ENCODE data around the gene HOXA9. TPM values are rescaled to one million over a fixed set of nuclear protein-coding genes. Genes with fewer than 3 reads are reported as not detected.
A peak's percentile ranks its signal among the peaks of the same experiment; 100 is the strongest.

HOXA9 gene
- total RNA-seq, 1 donor from 2014 or later, result not detected

GRCh38 chr7:27189295-27189996, 24.1 kb upstream of the HOXA9 start:
- DNase-seq (ENCODE audit: low spot score), result no peak
- intact Hi-C loops (cut with micrococcal nuclease), result no loop called here
- H3K9me3 Mint-ChIP-seq, result no peaks in the 10 kb centered on the region
- H3K27ac Mint-ChIP-seq, result no peak overlapping the region
- H3K27me3 Mint-ChIP-seq (ENCODE audit: low read depth), result peaks cover 91% of the 10 kb centered on the region
- H3K4me1 Mint-ChIP-seq (ENCODE audit: low read depth), result peaks cover 14% of the 10 kb centered on the region
- H3K4me3 Mint-ChIP-seq (ENCODE audit: low read depth), result no peak overlapping the region
- H3K36me3 Mint-ChIP-seq (ENCODE audit: low read depth), result no peaks in the 10 kb centered on the region

GRCh38 chr7:27188386-27189294, 23.3 kb upstream of the HOXA9 start:
- Mint-ChIP-seq H3K27me3 (ENCODE audit: low read depth) (peaks cover 87% of the 10 kb centered on the region), H3K27ac (no peak overlapping the region), H3K4me1 (ENCODE audit: low read depth) (peaks cover 14% of the 10 kb centered on the region), H3K36me3 (ENCODE audit: low read depth) (no peaks in the 10 kb centered on the region), H3K4me3 (ENCODE audit: low read depth) (peak overlapping the region; percentile 42), H3K9me3 (no peaks in the 10 kb centered on the region)
- intact Hi-C loops (cut with micrococcal nuclease), result loop anchor here (1.0 kb wide), 1 partner anchor 16 kb away; no protein-coding TSS in a partner anchor
- no peak for DNase-seq (ENCODE audit: low spot score)

GRCh38 chr7:27187475-27188385, 22.4 kb upstream of the HOXA9 start:
- H3K36me3 Mint-ChIP-seq (ENCODE audit: low read depth), result no peaks in the 10 kb centered on the region
- H3K4me3 Mint-ChIP-seq (ENCODE audit: low read depth), result no peak overlapping the region
- no peak overlapping the region for H3K27ac Mint-ChIP-seq
- peaks cover 14% of the 10 kb centered on the region for H3K4me1 Mint-ChIP-seq (ENCODE audit: low read depth)
- no peak for DNase-seq (ENCODE audit: low spot score)
- no peaks in the 10 kb centered on the region for H3K9me3 Mint-ChIP-seq
- H3K27me3 Mint-ChIP-seq (ENCODE audit: low read depth), result peaks cover 84% of the 10 kb centered on the region
- intact Hi-C loops (cut with micrococcal nuclease), result loop anchor here (1.0 to 2.0 kb wide), 2 partner anchors 13 to 15 kb away; partner anchors contain the start of gene HOXA13

DNA sequence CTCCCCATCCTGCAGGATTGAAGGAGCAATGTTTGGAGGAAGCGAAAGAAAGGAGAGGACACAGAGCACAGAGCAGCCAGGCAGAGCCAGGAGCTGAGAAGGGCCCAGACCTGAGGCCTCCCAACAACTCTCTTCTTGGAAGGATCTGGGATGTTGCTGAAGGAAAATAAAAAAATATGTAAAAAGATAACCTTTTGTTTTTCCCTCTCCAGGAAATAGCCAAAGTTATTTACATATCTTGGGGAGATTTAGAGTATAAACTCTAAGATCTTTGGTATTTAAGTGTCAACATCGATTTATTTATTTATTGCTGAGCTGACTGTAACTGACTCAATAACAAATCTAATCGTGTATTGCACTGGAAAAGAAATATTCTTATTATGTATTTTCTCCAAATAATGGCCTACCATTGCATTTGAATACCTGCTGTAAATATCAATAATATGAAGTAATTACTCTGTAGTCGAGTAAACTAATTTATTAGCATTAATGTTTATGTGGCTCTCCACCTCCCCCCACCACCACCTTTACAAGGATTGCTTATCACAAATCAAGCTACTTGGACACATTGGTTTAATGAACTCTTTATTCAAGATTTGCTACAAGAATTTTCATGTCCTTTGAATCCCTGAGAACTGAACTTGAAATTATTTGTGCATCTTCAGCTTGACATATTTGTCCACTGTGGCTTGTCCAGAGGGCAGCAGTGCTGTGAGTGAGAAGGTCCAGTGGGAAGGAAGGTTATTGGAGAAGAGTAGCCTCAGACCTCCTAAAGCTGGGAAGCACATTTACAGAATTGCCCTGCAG, 21.5 kb upstream of the HOXA9 start:
- intact Hi-C loops (cut with micrococcal nuclease), result loop anchor here (2.0 kb wide), 1 partner anchor 14 kb away; the partner anchor contains the start of gene HOXA13
- no peak overlapping the region for H3K4me3 Mint-ChIP-seq (ENCODE audit: low read depth)
- peaks cover 83% of the 10 kb centered on the region for H3K27me3 Mint-ChIP-seq (ENCODE audit: low read depth)
- H3K9me3 Mint-ChIP-seq, result no peaks in the 10 kb centered on the region
- H3K4me1 Mint-ChIP-seq (ENCODE audit: low read depth), result peaks cover 14% of the 10 kb centered on the region
- no peak for DNase-seq (ENCODE audit: low spot score)
- no peaks in the 10 kb centered on the region for H3K36me3 Mint-ChIP-seq (ENCODE audit: low read depth)
- H3K27ac Mint-ChIP-seq, result no peak overlapping the region

DNA sequence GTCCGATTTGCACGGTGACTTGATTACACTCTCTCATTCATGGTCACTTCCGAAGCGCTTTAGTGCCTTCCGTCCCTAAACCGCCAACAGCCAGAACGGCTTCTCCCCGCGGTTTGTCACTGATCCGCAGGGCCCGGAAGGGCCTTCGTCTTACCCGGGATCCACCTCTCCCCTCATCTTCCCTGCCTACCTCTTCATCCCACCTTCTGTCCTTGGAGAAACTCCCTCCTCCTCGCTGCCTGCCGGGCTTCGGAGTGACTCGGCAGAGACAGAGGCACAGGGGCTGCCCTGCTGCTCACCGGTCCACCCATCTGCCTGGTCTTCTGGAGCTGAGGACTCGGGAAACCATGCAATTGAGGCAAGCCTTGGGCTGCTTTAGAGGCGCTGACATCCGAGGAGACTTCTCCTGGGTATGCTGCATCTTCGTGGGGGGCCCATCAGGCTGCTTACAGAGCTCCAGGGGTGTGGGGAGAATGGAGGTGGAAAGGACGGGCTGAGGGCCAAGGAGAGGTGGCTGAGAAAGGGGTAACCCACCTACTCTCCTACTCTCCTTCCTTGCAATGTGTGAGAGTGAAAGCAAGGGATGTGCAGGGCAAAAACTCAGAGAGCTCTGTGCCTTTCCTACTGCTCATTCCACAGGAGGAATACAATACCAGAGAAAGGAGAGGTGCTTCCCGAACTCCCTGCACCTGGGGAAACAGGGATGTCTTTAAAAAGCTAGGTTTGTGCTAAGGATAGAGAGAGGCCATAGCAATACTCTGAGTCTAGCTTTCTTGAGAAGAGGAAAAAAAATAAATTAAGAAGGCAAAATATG, 20.7 kb upstream of the HOXA9 start:
- Mint-ChIP-seq H3K36me3 (ENCODE audit: low read depth) (no peaks in the 10 kb centered on the region), H3K4me1 (ENCODE audit: low read depth) (peaks cover 14% of the 10 kb centered on the region), H3K9me3 (no peaks in the 10 kb centered on the region), H3K4me3 (ENCODE audit: low read depth) (no peak overlapping the region), H3K27ac (peak overlapping the region; percentile 8), H3K27me3 (ENCODE audit: low read depth) (peaks cover 82% of the 10 kb centered on the region)
- no peak for DNase-seq (ENCODE audit: low spot score)
- intact Hi-C loops (cut with micrococcal nuclease), result loop anchor here (2.0 kb wide), 3 partner anchors 15 to 29 kb away; partner anchors contain the start of genes HOXA13 and HOXA7

- Mint-ChIP-seq H3K27me3 (ENCODE audit: low read depth) (peaks cover 76% of the 10 kb centered on the region), H3K27ac (peak within 1 kb of the TSS; percentile 55), H3K4me3 (ENCODE audit: low read depth) (no peak within 1 kb of the TSS), H3K9me3 (no peaks in the 10 kb centered on the region), H3K4me1 (ENCODE audit: low read depth) (peaks cover 14% of the 10 kb centered on the region), H3K36me3 (ENCODE audit: low read depth) (no peaks in the 10 kb centered on the region)
- no peak for DNase-seq (ENCODE audit: low spot score)
- intact Hi-C loops (cut with micrococcal nuclease), result loop anchor here (2.0 kb wide), 2 partner anchors 14 to 28 kb away; partner anchors contain the start of gene HOXA7
These were observed 19.9 kb upstream of the HOXA9 start, which contains the start of gene HOXA11 for GRCh38 chr7:27185013-27185853. TSS of gene HOXA11 (minus strand) at chr7:27185232. CDS start at chr7:27185144, 88 bp downstream.

- DNase-seq (ENCODE audit: low spot score), result no peak
- H3K27me3 Mint-ChIP-seq (ENCODE audit: low read depth), result peaks cover 73% of the 10 kb centered on the region
- intact Hi-C loops (cut with micrococcal nuclease), result loop anchor here (2.0 kb wide), 2 partner anchors 14 to 28 kb away; partner anchors contain the start of gene HOXA7
These were observed 19.1 kb upstream of the HOXA9 start for GRCh38 chr7:27184337-27185012.

DNA sequence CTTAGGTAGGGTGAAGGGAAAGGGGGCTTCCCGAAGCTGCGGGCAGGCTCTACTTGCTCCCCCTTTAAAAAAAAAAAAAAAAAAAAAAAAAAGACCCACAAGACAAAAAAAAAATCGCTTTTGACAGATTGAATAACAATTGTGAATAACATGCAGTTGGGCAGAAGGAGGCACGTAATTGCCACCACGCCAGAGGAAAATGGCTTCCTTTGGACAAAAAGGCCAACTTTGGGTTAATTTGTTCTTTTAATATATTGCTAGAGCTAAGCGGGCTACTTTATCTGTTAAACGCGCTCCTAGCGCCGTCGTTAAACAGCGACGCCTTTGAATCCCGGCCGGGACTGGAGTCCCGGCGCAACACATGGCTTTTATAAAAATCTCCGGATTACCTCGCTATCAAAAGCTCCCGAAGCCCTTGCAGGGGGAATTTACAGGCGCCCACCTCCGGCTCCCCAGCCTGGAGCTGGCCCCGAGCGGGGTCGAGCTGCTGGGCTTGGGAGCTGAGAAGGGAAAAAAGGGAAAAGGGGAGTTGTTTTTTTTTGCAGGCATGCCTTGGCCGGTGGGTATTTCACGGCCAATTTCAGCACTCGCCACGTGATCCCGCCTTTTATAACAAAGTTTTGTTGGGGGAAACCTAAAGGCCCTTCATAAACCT, 18.5 kb upstream of the HOXA9 start:
- Mint-ChIP-seq H3K27ac (no peak overlapping the region), H3K4me3 (ENCODE audit: low read depth) (no peak overlapping the region), H3K9me3 (no peaks in the 10 kb centered on the region), H3K4me1 (ENCODE audit: low read depth) (peaks cover 14% of the 10 kb centered on the region), H3K36me3 (ENCODE audit: low read depth) (no peaks in the 10 kb centered on the region), H3K27me3 (ENCODE audit: low read depth) (peaks cover 74% of the 10 kb centered on the region)
- intact Hi-C loops (cut with micrococcal nuclease), result loop anchor here (2.0 kb wide), 2 partner anchors 13 to 27 kb away; partner anchors contain the start of gene HOXA7
- DNase-seq (ENCODE audit: low spot score), result no peak

More at GRCh38 chr7:27184337-27185012, 19.1 kb upstream of the HOXA9 start:
- Mint-ChIP-seq H3K27ac (peak overlapping the region; percentile 55), H3K4me1 (ENCODE audit: low read depth) (peaks cover 14% of the 10 kb centered on the region), H3K9me3 (no peaks in the 10 kb centered on the region), H3K36me3 (ENCODE audit: low read depth) (no peaks in the 10 kb centered on the region), H3K4me3 (ENCODE audit: low read depth) (no peak overlapping the region)

DNA sequence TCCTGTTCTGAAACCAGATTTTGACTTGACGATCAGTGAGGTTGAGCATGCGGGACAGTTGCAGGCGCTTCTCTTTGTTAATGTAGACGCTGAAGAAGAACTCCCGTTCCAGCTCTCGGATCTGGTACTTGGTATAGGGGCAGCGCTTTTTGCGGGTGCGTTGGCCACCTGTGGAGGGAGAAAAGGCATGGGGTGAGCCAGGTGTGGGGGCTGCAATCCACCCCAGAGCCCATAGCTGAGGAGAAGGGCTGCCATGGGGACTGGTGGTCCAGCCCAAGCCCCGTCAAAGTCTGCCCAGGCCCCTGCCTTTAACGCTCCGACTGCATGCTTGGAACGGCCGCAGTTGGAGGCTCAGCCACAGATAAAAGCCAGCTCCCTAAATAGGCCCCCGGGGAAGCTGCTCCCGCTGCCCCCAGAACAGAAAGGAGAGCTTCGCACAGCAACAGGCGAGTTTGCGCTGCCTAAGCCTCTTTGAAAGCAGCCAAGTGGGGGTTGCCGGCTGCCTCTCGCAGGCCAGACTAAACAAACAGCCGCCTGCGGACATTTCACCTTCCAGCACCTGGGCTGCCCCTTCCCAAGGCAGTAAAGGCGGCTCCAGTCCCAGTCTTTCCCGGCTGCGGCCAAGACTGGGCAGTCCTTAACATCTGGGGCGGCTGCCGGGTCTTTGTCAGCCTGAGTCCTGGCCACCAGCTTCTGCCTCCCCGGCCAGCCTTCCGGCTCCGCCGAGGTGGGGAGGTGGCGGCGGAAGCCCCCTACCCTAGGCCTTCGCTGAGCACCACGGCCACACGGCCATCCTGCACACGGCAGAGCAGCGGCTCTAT, 17.7 kb upstream of the HOXA9 start:
- Mint-ChIP-seq H3K4me1 (ENCODE audit: low read depth) (peaks cover 8% of the 10 kb centered on the region), H3K4me3 (ENCODE audit: low read depth) (no peak overlapping the region)
- intact Hi-C loops (cut with micrococcal nuclease), result no loop called here

More for the DNA sequence above, 17.7 kb upstream of the HOXA9 start:
- Mint-ChIP-seq H3K27ac (no peak overlapping the region), H3K9me3 (no peaks in the 10 kb centered on the region), H3K36me3 (ENCODE audit: low read depth) (no peaks in the 10 kb centered on the region), H3K27me3 (ENCODE audit: low read depth) (peaks cover 70% of the 10 kb centered on the region)
- no peak for DNase-seq (ENCODE audit: low spot score)

Measured in activated T-helper 2 cell treated with anti-CD3 and anti-CD28 coated beads, Interferon-gamma antibody, Interleukin-2, Interleukin-4, amounts not matched to agents 10 μg/mL and 5 μg/mL and 100 μg/mL, durations not matched to agents 14 hours and 24 hours and 36 hours (primary cell).